Panc1 (cell line): Measurements from ENCODE around the gene WDR90. TPM values are rescaled to one million over a fixed set of nuclear protein-coding genes. Genes with fewer than 3 reads are reported as not detected.
A peak's percentile ranks its signal among the peaks of the same experiment; 100 is the strongest.

ENCODE experiments used
- ATAC-seq: fragments of 200-7000 bp; cut with Tn5 transposase; 2 replicates; pipeline ENCODE4 v1.9.1; 2020; ENCODE audit warnings: mild to moderate bottlenecking, moderate library complexity
- BruUV-seq: library from RNA; stranded (reverse); fragments of 400-500 nt; replicated peaks from 2 replicates; lab custom pipeline; 2021; lab: Mats Ljungman, UMichigan
- CTCF ChIA-PET: fragments of 300-600 bp; sonication (Branson Sonifier 250); formaldehyde crosslinking; loops from one replicate; lab custom pipeline; 2022; ENCODE audit warnings: antibody characterized with exemption; lab: Charles Lee
- POLR2A ChIA-PET: fragments of 300-600 bp; sonication (Branson Sonifier 250); formaldehyde crosslinking; loops from one replicate; lab custom pipeline; 2022; ENCODE audit warnings: antibody characterized with exemption; lab: Charles Lee
- DNase-seq: peaks from one replicate; pipeline ENCODE4 v3.0.0-alpha.2; 2010; ENCODE audit warnings: low read depth, low spot score
- H3K27ac ChIP-seq: 2 replicates; pipeline ENCODE4 v1.5.1; 2011; ENCODE audit warnings: mild to moderate bottlenecking, low read length, inconsistent platforms
- H3K27me3 ChIP-seq: fragments of 200-500 bp; sonication (Bioruptor generic); 2 replicates; pipeline ENCODE4 v1.6.0; 2014; ENCODE audit warnings: low read length, inconsistent platforms; ENCODE audit not compliant: control insufficient read depth, insufficient read depth
- H3K36me3 ChIP-seq: fragments of 200-500 bp; sonication (Bioruptor generic); 2 replicates; pipeline ENCODE4 v1.5.1; 2014; ENCODE audit warnings: inconsistent platforms, mild to moderate bottlenecking, low read length, moderate library complexity; ENCODE audit not compliant: control insufficient read depth, insufficient read depth
- H3K4me1 ChIP-seq: 2 replicates; pipeline ENCODE4 v1.5.1; 2011; ENCODE audit warnings: inconsistent platforms, mild to moderate bottlenecking, low read length, moderate library complexity; ENCODE audit not compliant: control insufficient read depth, insufficient read depth
- H3K4me3 ChIP-seq, 2 experiments: 2 replicates each; pipeline ENCODE4 v1.5.1; 2011 to 2012; ENCODE audit warnings: low read depth in 2 of 2, low read length in 2 of 2, mild to moderate bottlenecking in 2 of 2, inconsistent platforms in 1 of 2, moderate library complexity in 1 of 2
- H3K9me3 ChIP-seq: fragments of 200-500 bp; sonication (Bioruptor generic); 2 replicates; pipeline ENCODE4 v1.5.1; 2014; ENCODE audit warnings: low read depth, mild to moderate bottlenecking, inconsistent platforms, low read length, moderate library complexity; ENCODE audit not compliant: control insufficient read depth, insufficient read depth
- CTCF ChIP-seq: fragments of 450-650 bp; IDR thresholded peaks from 2 replicates; pipeline ENCODE4 v1.5.1; 2017; ENCODE audit warnings: mild to moderate bottlenecking
- POLR2AphosphoS5 ChIP-seq: IDR thresholded peaks from 2 replicates; pipeline ENCODE4 v1.6.1; 2012; ENCODE audit warnings: mild to moderate bottlenecking, low read depth, low read length, moderate library complexity
- REST ChIP-seq, 2 experiments: IDR thresholded peaks; 2 replicates each; pipeline ENCODE4 v1.6.1; 2011 to 2012; ENCODE audit warnings: low read depth in 2 of 2, control low read depth in 1 of 2, low read length in 1 of 2, mild to moderate bottlenecking in 1 of 2, moderate library complexity in 1 of 2; ENCODE audit not compliant: insufficient read depth in 1 of 2
- SIN3A ChIP-seq: IDR thresholded peaks from 2 replicates; pipeline ENCODE4 v1.6.1; 2012; ENCODE audit warnings: low read depth, mild to moderate bottlenecking, low read length, moderate library complexity, borderline replicate concordance; ENCODE audit not compliant: insufficient read depth
- TCF7L2 ChIP-seq: IDR thresholded peaks from 2 replicates; pipeline ENCODE4 v1.6.1; 2011; ENCODE audit warnings: mild to moderate bottlenecking, low read depth, low read length, inconsistent platforms
- in situ Hi-C: cut with HindIII; loops from 2 replicates; pipeline ENCODE4 v1.10.0; 2016; ENCODE audit warnings: low sequenced_read_pairs, low pct_unique_long_range_greater_than_20kb
- intact Hi-C: fragments of 100-400 bp; cut with micrococcal nuclease; formaldehyde crosslinking; loops from one replicate; pipeline ENCODE4 v1.10.0; 2022; ENCODE audit not compliant: unreplicated experiment
- total RNA-seq: library from RNA; stranded (reverse); gene quantifications from one replicate; pipeline ENCODE4 v1.2.1, GENCODE V29; 2021; ENCODE audit not compliant: unreplicated experiment

The WDR90 gene
- total RNA-seq, 1 experiment from 2014 or later: 58.9 TPM

GRCh38 chr16:660132-660458, 10.9 kb downstream of the WDR90 start:
- intact Hi-C loops (no loop called here), in situ Hi-C loops (no loop called here)
- H3K27ac ChIP-seq: peak overlapping the region; percentile 87
- no peak for TF ChIP-seq POLR2AphosphoS5
- TF ChIP-seq SIN3A: no peak
- TF ChIP-seq REST (IDR thresholded peaks at IDR 0.05; ENCODE audit: insufficient read depth in 1 of 2, low read depth in 2 of 2, low read length in 1 of 2): no peak
- TF ChIP-seq CTCF: no peak
- H3K4me1 ChIP-seq: peaks cover 15% of the 10 kb centered on the region
- ATAC-seq (peak; percentile 52), DNase-seq (no peak)
- no peaks in the 10 kb centered on the region for H3K27me3 ChIP-seq
- H3K36me3 ChIP-seq: no peaks in the 10 kb centered on the region
- H3K9me3 ChIP-seq: no peaks in the 10 kb centered on the region
- H3K4me3 ChIP-seq: peak overlapping the region; percentile 22 to 45
- ChIA-PET CTCF (no interaction called here), POLR2A (interaction anchor here (1.3 kb wide), 1 partner anchor 11 kb away, joined by 4 read pairs; the partner anchor contains the start of gene WDR90)
- TSS peak; percentile 79 for BruUV-seq

GRCh38 chr16:660459-661183, 11.5 kb downstream of the WDR90 start:
- no peaks in the 10 kb centered on the region for H3K27me3 ChIP-seq
- in situ Hi-C loops (no loop called here), intact Hi-C loops (no loop called here)
- BruUV-seq: no TSS peak
- TF ChIP-seq TCF7L2 (no peak), POLR2AphosphoS5 (peak; percentile 39; the same call in 1 of the 2 replicates), SIN3A (no peak), REST (IDR thresholded peaks at IDR 0.05; ENCODE audit: insufficient read depth in 1 of 2, low read depth in 2 of 2, low read length in 1 of 2) (0 out of 4 replicates have a peak, but pooled peaks of 1 of the 2 experiments have one; percentile 23), CTCF (peak; percentile 55)
- DNase-seq (no peak), ATAC-seq (peak; percentile 86)
- peak overlapping the region; percentile 22 to 45 for H3K4me3 ChIP-seq
- H3K27ac ChIP-seq: peak overlapping the region; percentile 87
- ChIA-PET POLR2A (interaction anchor here (1.3 kb wide), 1 partner anchor 11 kb away, joined by 4 read pairs; the partner anchor contains the start of gene WDR90), CTCF (no interaction called here)
- H3K36me3 ChIP-seq: no peaks in the 10 kb centered on the region
- no peaks in the 10 kb centered on the region for H3K9me3 ChIP-seq
- H3K4me1 ChIP-seq: peaks cover 15% of the 10 kb centered on the region
